Stimulated activated CD8-positive, alpha-beta memory T cell treated with anti-CD3 and anti-CD28 coated beads, Interleukin-4, amount 100 ng/mL, for 4 hours (primary cell): ENCODE results near the gene SNX19.
A peak's percentile ranks its signal among the peaks of the same experiment; 100 is the strongest.
"Not testable (repeated sequence)": the region's sequence is repeated elsewhere in the genome, so short reads cannot be mapped to it uniquely, and the experiment has no call there.

Experiments used
- DNase-seq, 2 donors: peaks; one replicate each; pipeline ENCODE4 v3.0.0-alpha.2; 2020; ENCODE audit warnings: low read depth in 2 of 2, low spot score in 1 of 2

The SNX19 gene

DNA sequence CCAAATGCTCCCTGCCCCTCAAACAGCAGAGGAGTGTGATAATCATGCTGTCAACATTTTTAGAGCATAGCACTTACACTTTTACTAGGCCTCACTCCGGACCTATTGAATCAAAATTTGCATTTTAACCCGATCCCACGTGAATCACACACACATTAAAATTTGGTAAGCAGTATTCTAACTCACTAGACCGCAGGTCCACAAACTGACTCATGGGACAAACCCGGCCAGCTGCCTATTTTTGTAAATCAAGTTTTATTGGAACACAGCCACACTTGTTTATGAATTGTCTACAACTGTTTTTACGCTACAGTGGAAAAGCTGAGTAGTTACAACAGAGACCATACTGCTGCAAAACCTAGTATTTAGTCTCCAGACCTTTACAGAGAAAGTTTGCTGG, 43.3 kb downstream of the SNX19 start:
- DNase-seq: no peak

GRCh38 chr11:130872513-130872912, 43.8 kb downstream of the SNX19 start:
- DNase-seq: no peak

DNA sequence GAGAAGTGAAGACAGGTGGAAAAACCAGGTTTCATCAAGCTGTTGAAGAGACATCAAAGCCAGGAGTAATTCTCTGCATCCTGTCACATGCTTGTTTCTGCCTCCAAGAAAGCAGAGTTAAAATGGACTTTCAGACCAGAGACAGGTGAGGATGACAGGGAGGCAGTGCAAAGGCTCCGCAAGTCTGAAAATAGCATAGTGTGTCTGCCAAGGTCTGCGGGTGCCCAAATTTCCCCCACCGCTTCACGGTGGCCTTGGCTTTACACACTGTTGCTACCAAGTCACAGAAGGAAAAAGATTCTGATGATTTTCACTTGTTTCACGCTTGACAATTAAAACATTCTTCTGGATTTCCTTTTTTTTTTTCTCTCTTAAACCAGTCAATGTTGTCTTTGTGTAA, 44.2 kb downstream of the SNX19 start:
- no peak for DNase-seq

- no peak for DNase-seq
Observed at GRCh38 chr11:130871616-130872015, 44.7 kb downstream of the SNX19 start.

DNA sequence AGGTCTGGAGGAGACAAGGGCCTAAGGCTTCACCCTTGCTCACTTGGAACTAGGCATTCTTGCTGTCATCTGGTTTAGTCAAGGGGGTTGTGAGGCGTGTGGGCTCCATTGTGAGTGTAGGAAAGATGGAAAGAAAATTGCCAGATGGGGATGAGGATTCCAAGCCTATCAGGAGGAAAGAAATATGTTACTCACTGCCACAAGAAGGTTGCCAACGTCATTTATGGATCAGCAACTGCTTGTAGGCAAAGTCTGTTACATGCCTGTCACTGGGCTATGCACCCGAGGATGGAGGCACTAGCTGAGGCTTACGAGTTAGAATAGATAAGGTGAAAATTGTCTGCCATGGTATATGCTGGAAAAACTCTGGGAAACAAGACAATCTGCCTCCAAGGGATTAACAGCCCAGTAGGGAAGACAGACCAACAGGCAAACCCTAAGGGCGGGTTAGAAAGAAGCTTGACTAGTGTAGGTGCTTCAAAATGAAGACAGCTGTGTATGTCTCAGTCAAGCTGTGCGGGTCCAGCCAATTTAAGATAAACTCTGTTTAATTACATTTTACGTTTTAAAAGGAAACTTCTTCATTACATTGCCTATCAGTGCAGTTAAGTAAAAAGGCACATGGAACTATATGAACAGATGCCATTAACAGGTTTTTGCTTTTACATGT, 47.4 kb downstream of the SNX19 start:
- no peak for DNase-seq

DNA sequence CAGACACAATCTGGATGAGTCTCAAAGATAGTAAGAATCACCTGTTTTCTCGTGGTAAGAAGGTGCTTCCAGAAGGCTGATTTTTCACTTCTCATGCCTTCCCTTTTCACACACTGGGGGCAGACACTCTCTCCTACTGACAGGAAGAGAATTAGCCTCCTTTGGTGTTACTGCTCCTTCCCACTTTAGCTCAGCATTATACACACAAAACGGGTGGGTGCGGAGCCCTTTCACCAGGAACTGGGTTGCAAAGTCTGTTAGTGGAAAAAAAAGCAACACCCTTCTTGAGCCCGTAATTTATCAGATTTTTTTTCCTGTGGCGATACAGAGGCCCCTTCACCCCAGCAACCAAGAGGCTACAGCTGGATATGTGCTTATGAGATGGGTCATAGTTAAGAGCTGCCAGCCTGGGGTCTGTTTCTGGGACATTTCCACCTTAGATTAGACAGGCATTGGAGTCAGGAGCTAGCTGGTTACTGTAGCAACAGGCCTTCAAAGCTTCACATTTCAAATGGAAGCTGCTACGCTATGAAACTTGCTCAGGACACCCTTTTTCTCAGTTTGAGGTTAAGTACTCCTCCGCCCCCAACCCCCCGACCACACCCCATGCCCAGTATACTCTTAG, 48.1 kb downstream of the SNX19 start:
- DNase-seq: no peak

DNA sequence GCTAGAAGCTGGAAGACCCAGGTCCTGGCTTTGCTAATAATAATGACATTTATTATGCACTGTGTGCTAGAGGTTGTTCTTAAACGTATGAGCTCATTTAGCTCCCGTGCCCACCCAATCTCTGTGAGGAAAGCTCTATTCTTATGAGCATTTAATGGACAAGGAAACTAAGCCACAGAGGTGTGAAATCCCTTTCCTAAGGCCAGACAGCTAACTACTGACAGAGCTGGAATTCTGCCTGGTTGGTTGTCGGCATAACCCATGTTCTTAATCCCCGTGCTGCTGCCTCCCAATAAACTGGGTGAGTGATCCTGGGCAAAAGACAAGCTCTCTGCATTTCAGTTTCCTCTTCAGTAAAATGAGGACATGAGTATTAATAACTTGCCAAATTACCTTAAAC, 49.4 kb downstream of the SNX19 start:
- no peak for DNase-seq

- no peak for DNase-seq
Observed at GRCh38 chr11:130865774-130866114, 50.5 kb downstream of the SNX19 start.

- DNase-seq: no peak
Observed at GRCh38 chr11:130865091-130865773, 51.0 kb downstream of the SNX19 start.

- DNase-seq: peak; percentile 61 to 69
Observed at GRCh38 chr11:130861902-130862860, 54.1 kb downstream of the SNX19 start.

DNA sequence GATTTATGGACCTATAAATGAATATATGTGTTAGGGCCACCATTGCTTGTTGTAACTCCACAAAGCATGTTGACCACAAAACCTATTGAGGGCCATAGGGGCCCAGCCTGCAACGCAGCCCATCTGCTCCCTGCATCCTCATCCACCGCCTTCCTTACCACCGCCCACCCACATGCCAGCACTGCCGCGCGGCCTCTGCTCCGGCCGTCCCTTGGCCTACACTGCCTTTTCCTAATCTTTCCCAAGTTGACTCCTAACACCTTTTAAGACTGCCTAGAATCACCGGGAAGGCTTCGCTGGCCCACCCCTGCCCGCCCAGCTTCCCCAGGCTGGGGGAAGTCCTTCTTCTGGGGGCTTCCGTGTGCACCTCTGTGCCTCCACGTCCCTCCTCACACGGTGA, 55.0 kb downstream of the SNX19 start:
- no peak for DNase-seq

DNA sequence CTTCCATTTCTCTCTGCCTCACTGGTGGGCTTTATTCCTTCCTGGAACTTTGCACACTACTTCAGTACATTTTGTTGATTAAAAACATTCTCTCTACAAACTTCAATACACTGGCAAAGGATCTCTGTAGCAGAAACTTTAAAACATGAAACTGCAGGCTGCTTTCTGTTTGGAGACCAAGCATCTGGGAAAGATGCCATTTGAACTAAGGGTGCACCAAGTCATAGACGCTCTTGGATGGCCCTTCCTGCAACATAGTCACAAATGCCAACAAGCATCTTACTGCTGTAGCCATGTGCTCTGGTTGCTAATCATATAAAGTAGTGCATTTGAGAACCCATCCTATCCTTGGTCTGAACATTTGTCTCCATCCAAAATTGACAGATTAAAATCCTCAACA, 56.4 kb downstream of the SNX19 start:
- DNase-seq: no peak

DNA sequence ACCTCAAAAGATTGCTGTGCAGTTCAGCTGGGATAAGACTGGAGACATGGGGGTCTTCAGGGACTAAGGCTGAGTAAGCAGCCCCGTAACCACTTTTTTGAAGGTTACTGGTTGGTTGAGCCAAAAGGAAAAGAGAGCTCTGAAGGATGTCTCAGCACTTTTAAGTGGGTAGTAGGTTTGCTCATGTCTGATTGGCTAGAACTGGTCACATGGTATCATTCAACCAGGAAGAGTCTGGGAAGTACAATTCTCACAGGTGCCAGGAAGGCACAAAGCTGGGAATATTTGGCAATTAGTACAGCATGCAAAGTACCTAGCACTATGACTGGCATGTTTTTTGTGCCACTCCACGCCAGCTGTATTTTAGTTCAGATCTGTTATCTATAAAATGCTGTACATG, 58.1 kb downstream of the SNX19 start:
- no peak for DNase-seq

GRCh38 chr11:130855707-130856106, 60.6 kb downstream of the SNX19 start:
- not testable (repeated sequence) for DNase-seq

DNA sequence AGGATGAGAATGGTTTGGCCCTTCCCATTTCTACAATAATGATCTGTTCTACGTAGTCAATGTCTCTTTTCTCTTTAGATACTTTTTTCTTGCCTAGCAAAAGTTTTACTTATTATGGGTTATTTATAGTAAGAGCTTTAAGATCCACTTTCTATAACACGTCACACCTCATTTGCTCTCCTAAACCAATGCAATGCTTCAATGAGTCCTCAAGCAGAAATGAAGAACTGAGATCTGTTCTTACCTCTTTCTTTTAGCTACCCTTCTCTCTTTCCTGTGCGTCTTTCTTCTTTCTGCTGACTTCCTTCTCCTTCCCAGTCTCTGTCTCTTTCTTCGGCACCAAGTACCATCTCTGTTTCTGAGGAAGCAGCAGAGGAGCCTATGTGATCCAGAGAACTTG, 61.8 kb downstream of the SNX19 start:
- DNase-seq: no peak

DNA sequence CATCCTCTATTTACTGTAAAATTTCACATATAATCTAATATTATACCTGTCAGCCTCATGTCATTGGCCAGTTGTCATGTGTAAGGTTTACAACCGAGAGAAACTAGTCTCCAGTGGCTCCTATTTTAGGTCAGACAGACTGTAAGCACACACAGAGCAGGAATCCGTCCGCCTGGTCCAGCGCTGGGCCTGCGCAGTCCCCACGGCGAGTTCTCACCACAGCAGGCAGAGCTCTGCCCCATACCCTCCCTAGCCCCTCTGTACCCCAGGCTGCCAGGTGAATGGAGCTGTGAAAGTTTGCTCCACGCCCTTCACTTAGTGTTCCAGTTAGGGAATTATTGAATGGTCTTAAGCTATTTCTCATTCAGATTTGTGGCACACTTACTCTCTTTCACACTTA, 63.7 kb downstream of the SNX19 start:
- no peak for DNase-seq

DNA sequence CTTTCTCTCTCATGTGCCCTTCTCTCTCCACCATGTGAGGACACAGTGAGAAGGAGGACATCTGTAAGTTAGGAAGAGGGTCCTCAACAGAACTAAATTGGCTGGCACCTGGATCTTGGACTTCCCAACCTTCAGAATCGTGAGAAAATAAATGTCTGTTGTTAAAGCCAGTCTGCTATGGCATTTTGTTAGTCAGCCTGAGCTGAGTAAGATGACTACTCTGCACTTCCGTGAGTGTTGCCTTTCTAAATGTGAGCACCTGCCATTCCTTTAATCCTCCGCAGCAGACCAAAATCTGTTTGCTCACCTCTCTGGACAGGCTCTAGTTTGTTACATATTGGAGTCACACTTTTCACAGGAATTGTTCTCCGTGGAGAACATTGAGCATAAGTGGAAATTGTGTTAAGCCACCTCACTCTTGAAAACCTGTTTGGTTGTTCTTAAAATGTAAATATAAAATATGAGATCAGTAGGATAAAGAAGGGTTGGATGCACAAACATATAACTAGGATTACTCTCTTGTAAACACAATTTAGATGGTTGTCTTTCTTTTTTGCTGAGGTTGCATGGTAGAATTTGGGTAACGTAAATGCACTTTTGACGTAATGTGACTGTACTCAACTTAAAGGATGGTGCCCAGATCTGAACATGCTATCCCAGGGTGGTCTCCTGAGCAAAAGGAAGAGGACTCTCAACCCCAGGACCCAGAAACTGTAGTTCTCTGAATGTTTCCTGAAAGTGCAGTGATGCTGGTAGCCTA, 65.9 kb downstream of the SNX19 start:
- DNase-seq: no peak

DNA sequence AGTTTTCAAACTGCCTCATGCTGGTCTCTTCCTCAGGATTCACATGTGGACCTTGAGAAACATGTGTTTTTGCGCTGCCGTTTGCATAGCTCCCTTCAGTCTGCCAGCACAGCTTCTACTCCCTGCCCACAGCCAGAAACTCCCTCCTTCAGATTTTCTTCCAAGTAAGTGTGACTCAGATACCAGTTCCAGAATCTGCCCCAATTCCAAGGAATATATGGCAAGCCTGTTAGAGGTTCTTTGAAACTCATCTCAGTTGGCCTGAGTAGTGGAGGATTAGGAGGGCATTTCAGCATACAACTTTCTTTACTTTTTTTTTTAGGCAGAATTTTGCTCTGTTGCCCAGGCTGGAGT, 67.1 kb downstream of the SNX19 start:
- no peak for DNase-seq

- DNase-seq: no peak
Observed at GRCh38 chr11:130848361-130849214, 67.7 kb downstream of the SNX19 start.

- DNase-seq: no peak
Observed at GRCh38 chr11:130847517-130847916, 68.8 kb downstream of the SNX19 start.
